AG20443 (cell line): ENCODE data around the gene C19orf53.

ENCODE experiments used
- DNase-seq: peaks from one replicate; pipeline ENCODE4 v3.0.0; 2012; ENCODE audit warnings: low spot score, mixed read lengths

C19orf53 gene

DNA sequence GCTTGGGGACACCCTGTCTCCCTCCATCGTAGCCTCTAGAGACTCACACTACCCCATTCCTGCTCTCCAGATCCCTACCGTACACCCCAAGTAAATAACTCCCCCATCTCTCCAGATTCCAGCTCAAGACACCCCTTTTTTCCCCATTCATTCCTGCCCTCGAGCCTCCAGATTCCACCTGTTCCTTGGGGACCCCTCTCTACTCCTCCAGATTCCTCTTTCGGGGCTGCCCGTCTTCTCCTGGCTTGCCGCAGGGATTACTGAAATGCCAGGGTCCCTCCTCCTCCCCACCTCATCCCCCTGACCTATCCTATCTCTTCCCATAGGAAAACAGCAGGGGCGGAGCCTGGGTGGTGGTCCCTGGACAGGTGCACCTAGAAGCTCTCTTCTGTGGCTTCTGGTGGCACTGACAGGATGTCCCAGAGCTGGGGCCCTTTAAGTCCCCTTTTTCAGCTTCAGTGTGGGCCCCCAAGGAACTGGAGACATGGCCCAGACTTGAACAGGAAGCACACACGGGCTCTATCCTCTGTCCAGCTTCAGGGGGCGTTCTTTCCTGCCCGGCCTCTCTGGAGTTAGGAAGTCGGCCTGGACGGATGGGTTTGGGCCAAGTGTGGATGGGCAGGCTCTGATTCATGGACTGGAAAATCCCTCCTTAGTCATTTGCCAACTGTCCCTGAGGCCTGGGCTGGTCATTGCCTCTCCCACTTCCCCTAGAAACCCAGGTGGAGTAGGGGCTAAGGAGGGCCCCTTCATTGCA, 22.2 kb downstream of the C19orf53 start:
- DNase-seq, result peak; percentile 90

DNA sequence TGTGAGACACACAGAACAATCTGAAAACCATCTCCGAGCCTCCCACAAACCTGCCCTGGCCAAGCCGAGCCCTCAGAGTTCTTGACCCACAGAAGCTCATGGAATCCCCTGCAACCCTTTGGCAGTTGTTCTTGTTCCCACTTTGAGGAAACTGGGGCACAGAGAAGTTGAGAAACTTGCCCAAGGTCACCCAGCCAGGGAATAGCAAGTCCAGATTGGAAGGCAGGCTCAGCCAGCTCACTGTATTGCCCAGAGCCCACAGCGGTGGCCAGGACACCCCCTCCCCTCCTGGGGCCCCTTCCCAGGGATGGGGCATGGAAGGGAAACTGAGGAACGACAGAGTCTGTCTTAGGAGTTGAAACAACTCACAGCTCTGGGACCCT, 22.8 kb downstream of the C19orf53 start:
- no peak for DNase-seq

DNA sequence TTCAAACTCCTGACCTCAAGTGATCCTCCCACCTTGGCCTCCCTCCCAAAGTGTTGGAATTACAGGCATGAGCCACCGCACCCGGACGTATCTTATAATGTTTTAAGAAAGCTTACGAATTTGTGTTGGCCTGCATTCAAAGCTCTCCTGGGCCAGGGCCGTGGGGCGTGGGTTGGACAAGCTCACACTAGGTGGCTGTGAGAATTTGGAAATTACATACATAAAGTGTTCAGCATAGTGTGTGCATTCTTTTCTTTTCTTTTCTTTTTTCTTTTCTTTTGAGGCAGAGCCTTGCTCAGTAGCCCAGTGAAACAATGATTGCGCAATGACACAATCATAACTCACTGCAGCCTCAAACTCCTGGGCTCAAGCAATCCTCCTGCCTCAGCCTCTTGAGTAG, 23.6 kb downstream of the C19orf53 start:
- no peak for DNase-seq

DNA sequence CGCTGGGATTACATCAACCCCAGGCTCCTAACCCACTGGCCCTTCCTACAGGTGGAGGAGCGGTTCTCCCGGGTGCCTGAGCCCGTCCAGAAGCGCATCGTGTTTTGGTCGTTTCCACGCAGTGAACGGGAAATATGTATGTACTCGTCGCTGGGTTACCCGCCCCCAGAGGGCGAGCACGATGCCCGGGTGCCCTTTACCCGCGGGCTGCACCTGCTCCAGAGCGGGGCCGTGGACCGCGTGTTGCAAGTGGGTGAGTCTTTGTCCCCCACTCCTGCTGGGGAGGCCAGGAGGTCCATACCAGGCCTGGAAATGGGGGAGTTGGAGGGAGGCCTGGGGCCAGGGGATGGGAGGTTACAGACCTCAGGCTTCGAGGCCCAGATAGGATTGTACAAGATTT, 25.4 kb downstream of the C19orf53 start:
- DNase-seq, result no peak

DNA sequence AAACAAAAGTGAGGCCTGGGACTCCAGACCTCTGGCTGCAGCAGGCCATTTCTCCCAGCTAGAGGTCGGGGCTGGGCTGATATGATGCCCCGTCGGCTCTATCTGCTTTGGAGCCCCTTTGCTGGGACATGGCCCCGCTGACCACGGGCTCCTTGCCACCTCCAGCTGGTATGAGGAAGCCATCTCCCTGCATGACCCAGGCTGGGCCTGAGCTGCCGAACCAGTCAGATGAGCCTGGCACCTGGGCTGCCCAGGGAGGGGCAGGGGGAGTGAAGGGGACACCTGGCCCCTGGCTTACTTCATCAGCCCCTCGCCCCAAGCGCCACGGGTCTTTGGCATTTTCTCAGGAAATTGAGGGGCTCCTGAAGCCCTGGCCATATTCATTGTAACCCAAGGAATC, 28.8 kb downstream of the C19orf53 start:
- no peak for DNase-seq

DNA sequence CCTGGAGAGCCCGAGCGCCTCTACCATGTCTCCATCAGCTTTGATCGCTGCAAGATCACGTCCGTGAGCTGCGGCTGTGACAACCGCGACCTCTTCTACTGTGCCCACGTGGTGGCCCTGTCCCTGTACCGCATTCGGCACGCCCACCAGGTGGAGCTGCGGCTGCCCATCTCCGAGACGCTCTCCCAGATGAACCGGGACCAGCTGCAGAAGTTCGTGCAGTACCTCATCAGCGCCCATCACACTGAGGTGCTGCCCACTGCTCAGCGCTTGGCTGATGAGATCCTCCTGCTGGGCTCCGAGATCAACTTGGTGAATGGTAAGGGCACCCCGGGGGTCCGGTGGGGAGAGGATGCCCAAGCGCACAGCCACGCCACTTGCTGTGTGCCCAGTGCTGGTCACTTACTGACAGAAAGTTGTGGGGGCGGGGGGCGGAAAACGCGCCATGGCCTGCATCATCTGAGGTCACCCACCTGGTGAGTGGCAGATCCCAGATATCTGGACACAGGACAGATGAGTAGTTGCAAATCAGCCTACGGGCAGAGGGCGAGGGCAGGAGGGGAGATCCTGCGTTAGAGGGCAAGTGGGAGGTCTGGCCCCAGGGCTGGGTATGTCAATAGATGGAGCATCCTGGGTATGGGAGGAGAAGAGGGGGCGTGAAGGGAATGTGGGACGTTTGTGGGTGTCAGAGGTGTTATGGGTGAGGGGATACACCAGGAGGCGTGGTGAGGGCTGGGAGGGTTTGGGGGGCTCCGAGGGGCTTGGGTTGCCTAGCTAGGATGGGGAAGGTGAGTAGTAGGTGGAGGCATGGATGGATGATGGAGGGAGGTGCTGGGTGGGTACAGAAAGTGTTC, 30.8 kb downstream of the C19orf53 start:
- DNase-seq, result no peak

DNA sequence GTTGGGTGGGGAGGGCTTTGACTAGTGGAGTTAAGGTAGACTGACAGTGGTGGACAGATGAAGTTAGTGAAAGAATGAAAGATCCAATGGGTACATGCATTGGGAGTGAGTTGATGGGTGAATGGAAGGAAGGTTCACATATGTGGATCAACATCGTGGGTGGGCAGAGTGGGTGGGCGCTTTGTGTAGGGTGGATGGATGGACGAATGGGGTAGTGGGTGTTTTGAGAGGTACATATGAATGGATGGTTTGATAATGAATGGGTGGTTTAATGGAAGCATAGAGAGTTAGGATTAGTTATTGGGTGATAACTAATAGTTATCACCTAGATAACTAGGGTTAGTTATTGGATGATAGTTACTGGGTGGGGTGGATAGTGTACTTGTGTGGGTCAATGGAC, 32.5 kb downstream of the C19orf53 start:
- no peak for DNase-seq

DNA sequence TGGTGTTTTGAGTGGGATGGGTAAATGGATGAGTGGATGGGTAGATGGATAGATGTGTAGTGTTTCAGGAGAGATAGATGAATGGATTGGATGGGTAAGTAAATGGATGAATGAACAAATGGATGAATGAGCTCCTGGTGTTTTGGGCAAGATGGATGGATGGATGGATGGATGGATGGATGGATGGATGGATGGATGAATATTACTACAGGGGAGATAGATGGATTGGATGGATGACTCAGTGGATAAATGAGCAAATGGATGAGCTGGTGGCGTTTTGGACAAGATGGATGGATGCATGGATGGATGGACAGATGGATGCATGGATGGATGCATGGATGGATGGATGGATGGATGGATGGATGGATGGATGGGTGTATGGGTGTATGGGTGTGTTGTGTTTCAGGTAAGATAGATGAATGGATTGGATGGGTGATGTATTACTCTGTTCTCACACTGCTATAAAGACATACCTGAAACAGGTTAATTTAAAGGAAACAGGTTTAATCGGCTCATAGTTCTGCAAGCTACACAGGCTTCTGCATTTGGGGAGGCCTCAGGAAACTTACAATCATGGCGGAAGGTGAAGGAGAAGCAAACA, 33.3 kb downstream of the C19orf53 start:
- no peak for DNase-seq

DNA sequence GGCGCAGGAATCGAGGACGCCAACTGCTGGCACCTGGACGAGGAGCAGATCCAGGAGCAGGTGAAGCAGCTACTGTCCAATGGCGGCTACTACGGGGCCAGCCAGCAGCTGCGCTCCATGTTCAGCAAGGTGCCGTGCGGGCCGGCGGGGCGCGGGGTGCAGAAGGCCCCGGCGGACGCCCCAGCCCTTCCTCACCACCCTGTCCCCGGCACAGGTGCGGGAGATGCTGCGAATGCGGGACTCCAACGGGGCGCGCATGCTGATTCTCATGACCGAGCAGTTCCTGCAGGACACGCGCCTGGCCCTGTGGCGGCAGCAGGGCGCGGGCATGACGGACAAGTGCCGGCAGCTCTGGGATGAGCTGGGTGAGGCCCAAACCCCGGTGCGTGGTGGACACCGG, 34.6 kb downstream of the C19orf53 start:
- no peak for DNase-seq

DNA sequence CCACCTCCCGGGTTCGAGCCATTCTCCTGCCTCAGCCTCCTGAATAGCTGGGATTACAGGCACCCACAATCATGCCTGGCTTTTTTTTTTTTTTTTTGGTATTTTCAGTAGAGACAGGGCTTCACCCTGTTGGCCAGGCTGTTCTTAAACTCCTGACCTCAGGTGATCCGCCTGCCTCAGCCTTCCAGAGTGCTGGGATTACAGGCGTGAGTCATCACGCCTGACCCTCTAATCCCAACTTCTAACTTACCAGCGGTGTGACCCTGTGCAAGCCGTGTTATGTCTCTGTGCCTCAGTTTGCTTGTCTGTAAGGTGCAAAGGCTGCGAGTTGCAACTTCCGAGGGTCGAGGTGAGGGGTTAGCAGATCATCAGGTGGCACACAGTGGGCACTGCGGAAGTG, 38.3 kb downstream of the C19orf53 start:
- no peak for DNase-seq

DNA sequence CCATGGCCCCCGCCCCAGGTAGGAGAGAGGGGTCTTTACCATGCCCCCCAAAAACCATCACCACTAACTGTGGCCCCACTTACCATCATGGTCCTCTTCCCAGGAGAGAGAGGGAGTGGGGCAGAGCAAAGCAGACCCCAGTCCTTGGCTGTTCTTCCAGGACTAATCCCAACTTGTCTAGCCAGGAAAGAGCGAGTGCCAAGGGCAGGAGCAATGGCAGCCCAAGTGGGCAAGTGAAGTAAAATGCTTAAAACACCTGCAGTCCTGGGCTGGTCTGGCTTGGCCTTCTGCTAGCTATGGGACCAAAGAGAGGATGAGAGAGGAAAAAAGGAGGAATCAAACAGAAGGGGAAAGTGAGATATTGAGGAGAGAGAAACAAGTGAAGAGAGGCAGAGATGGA, 38.9 kb downstream of the C19orf53 start:
- DNase-seq, result no peak

DNA sequence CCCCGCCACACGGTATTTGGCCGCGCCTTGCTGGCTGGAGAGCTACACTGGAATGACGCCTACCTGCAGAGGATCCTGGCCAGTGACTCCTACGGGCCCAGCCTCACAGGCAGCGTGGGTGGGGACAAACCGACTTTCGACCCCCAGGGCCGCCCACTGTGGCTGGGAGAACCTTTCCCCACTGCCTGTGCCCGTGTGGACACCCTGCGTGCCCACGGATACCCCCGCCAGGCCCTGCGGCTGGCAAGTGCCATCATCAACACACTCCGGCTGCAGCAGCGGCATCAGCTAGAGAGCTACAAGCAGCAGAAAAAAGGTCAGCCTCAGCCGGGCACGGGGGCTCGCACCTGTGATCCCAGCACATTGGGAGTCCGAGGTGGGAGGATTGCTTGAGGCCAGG, 40.3 kb downstream of the C19orf53 start:
- no peak for DNase-seq

DNA sequence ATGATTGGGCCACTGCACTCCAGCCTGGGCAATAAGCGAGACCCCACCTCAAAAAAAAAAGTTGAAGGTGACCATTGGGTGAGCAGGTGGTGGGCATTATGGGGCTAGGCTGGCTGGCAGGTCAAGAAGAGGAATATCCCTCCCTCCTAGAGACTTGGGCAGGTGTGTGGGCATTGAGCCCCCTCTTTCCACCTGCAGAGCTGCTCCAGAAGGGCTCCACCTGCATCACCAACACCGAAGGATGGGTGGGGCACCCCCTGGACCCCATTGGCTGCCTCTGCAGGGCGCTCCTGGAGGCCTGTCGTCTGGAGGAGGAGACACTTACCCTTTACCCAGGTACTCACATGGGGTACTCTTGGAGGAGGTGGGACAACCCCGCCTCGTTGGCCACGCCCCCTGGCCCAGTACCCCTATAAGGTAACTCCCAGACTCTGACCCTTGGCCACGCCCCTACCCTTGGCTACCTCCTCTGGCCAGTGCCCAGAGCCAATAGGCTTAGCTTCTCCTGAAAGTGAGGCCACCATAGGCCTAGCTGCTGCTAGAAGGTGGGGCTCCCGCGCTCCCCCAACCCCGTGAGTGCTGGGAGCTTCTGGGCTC, 42.9 kb downstream of the C19orf53 start:
- no peak for DNase-seq

DNA sequence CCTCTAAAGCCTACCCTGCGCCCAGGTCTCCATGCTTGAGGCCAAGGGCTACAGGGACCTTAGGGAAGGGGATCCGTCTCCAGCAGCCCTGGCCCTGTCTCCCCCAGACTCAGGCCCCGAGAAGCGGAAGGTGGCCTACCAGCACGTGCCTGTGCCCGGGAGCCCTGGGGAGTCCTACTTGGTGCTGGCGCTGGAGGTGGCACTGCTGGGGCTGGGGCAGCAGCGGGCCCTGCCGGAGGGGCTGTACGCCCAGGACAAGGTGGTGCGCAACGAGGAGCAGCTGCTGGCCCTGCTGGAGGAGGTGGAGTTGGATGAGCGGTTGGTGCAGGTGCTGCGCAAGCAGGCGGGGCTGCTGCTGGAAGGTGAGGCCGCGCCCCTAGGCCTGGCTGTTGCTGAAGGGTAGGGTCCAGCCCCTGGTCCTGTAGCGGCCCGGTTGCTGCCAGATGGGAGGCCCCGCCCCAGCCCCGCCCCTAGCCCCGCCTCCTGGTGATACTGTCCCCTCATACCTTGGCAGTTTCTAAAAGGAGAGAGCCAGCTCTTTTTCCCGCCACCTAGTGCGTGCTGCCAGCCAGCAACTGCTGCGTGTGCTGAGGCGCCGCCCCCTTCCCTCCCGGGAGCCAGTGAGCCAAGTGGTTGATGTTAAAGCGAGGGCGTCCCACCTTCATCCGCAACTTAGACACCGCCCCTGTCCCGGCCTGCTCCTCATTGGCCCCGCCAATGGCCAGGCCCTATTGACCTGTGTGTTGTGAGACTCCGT, 43.5 kb downstream of the C19orf53 start:
- no peak for DNase-seq

DNA sequence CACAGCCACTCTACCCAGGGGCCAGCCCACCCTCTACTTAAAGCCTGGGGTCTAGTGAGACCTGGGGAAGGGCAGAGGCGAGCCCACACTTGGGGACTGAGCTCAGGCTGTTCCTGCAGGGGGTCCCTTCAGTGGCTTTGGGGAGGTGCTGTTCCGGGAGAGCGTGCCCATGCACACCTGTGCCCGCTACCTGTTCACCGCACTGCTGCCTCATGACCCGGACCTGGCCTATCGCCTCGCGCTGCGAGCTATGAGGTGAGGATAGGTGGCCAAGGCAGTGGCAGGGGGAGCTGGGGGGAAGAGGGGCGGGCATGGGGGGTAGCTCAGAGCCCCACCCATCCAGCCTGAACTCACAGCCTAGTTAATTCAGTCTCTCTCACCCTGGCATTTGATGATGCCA, 45.0 kb downstream of the C19orf53 start:
- peak; percentile 7 for DNase-seq

DNA sequence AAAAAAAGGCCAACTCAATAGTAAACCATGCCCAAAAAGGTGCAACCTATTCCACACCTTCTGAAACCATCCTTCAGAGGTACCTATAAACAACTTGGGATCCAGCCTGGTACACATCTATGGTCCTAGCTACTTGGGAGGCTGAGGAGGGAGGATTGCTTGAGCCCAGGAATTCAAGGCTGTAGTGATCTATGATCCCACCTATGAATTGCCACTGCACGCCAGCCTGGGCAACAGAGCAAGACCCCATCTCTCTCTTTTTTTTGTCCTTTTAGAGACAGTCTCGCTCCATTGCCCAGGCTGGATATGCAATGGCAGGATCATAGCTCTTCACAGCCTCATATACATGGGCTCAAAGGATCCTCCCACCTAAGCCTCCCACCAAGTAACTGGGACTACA, 47.0 kb downstream of the C19orf53 start:
- DNase-seq, result no peak

DNA sequence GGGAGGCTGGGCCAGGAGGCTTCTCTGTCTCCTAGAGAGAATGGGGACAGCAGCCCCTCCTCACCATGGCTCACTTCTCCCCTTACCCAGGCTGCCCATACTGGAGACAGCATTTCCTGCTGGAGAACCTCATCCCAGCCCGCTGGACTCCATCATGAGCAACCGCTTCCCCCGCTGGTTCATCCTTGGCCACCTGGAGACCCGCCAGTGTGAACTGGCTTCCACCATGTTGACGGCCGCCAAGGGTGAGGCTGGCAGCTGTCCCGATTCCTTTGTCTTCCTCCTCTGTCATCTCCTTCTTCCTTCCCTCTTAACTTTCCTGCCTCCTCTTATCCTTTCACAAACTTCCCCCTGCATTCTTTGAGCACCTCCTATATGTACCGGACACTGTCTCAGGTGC, 49.0 kb downstream of the C19orf53 start:
- no peak for DNase-seq

DNA sequence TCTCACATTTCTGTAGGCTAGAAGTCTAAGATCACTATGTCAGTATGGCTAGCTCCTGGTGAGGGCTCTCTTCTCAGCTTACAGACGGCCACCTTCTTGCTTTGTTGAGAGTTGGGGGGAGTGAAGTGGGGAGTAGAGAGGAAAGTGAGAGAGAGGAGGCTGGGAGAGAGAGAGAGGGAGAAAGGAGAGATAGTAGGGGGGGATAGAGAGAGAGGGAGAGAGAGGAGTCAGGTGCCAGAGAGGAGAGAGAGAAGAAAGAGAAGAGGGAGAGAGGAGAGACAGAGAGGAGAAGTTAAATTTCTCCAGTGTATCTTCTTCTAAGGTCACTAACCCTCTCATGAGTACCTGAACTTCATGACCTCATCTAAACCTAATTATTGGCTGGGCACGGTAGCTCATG, 49.6 kb downstream of the C19orf53 start:
- DNase-seq, result no peak

DNA sequence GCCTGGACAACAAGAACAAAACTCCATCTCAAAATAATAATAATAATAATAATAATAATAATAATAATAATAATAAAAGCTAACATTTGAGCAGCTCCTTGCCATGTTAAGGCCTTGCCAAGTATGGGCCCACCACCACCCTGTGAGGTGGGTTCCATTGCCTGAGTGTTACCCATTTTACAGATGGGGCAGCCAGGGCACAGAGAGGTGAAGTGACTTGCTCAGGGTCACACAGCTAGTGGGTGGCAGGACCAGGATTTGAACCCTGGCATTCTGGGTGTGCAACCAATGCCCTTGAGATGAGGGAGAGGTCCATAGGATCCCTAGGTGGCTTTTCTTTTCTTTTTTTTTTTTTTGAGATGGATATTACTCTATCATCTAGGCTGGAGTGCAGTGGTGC, 50.4 kb downstream of the C19orf53 start:
- no peak for DNase-seq

DNA sequence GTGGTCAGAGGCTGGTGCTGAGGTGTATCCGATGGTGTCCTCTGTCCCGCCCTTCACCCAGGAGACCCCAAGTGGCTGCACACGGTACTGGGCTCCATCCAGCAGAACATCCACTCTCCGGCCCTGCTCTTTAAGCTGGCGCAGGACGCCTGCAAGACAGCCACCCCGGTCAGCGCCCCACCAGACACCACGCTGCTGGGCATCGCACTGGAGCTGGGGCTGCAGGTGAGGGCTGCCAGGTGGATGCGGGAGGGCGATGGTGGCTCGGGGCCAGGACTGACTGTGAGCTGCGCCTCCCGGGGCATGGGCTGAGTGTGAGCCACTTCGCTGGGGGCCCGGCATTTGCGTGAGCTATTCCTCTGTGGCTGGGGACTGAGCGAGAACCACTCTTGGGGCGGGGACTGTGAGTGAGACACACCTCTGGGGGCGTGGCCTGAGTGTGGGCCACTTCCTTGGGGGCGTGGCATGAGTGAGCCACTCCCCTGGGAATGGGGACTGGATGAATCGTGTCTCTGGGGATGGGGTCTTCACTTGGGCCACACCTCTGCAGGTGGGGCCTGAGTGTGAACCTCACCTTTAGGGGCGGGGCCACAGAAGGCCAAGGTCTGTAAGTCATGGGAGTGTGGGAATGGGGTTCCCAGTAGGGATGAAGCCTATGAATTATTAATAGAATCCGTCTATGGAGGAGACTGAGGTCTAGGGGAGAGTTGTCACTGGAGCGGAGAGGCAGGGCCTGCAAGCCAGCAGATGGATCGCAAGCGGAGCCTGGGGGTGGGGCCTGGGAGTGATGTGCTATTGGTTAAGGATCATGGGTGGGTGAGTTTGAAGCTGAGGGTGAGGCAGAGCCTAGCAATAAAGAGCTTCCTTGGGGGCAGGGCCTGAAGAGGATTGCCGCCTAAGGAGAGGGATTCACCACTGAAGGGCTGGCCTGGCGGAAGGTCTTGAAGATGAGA, 51.5 kb downstream of the C19orf53 start:
- DNase-seq, result no peak
